Parathyroid adenoma (tissue), 2 donors: Measurements from ENCODE around the gene MYBPC2.

Source experiments
- H2AFZ ChIP-seq: fragments of 300-600 bp; sonication (generic); one replicate; pipeline ENCODE4 v1.7.0; 2017; ENCODE audit warnings: antibody characterized with exemption, mild to moderate bottlenecking
- H3K27ac ChIP-seq: fragments of 300-600 bp; sonication (generic); one replicate; pipeline ENCODE4 v1.7.0; 2017
- H3K27me3 ChIP-seq: fragments of 300-600 bp; sonication (generic); one replicate; pipeline ENCODE4 v1.7.0; 2017; ENCODE audit warnings: low read length; ENCODE audit not compliant: control insufficient read depth, insufficient read depth
- H3K36me3 ChIP-seq: fragments of 300-600 bp; sonication (generic); one replicate; pipeline ENCODE4 v1.7.0; 2017; ENCODE audit warnings: low read length; ENCODE audit not compliant: control insufficient read depth, insufficient read depth
- H3K4me1 ChIP-seq: fragments of 300-600 bp; sonication (generic); one replicate; pipeline ENCODE4 v1.7.0; 2017; ENCODE audit warnings: control low read depth
- H3K4me2 ChIP-seq: fragments of 300-600 bp; sonication (generic); one replicate; pipeline ENCODE4 v1.7.0; 2017; ENCODE audit warnings: low read length
- H3K4me3 ChIP-seq: fragments of 300-600 bp; sonication (generic); one replicate; pipeline ENCODE4 v1.7.0; 2017; ENCODE audit warnings: low read depth, low read length
- H3K79me2 ChIP-seq: fragments of 300-600 bp; sonication (generic); one replicate; pipeline ENCODE4 v1.7.0; 2017; ENCODE audit warnings: control low read depth
- H3K9ac ChIP-seq: fragments of 300-600 bp; sonication (generic); one replicate; pipeline ENCODE4 v1.7.0; 2017; ENCODE audit warnings: mild to moderate bottlenecking
- H3K9me3 ChIP-seq: fragments of 300-600 bp; sonication (generic); one replicate; pipeline ENCODE4 v1.7.0; 2017; ENCODE audit warnings: low read length; ENCODE audit not compliant: control insufficient read depth
- CTCF ChIP-seq: fragments of 300-600 bp; sonication (generic); IDR thresholded peaks from one replicate; pipeline ENCODE4 v1.7.0; 2017; ENCODE audit warnings: antibody characterized with exemption, mild to moderate bottlenecking
- donor health status: primary hyperparathyroidism.

Gene MYBPC2

GRCh38 chr19:50486823-50487515 is 54.3 kb downstream of the MYBPC2 start:
- Histone ChIP-seq H3K4me2 (no peak overlapping the region), H3K9ac (no peak overlapping the region), H3K27me3 (peaks cover 6% of the 10 kb centered on the region), H2AFZ (no peak overlapping the region), H3K27ac (no peak overlapping the region), H3K4me3 (no peak overlapping the region), H3K9me3 (peaks cover 5% of the 10 kb centered on the region), H3K79me2 (peaks cover 5% of the 10 kb centered on the region), H3K4me1 (peaks cover 3% of the 10 kb centered on the region), H3K36me3 (no peaks in the 10 kb centered on the region)
- peak; percentile 12 for TF ChIP-seq CTCF

- Histone ChIP-seq H3K36me3 (no peaks in the 10 kb centered on the region), H3K27me3 (peaks cover 6% of the 10 kb centered on the region), H3K9ac (no peak overlapping the region), H3K4me3 (no peak overlapping the region), H2AFZ (no peak overlapping the region), H3K9me3 (peaks cover 5% of the 10 kb centered on the region), H3K4me2 (no peak overlapping the region), H3K27ac (no peak overlapping the region), H3K4me1 (peaks cover 3% of the 10 kb centered on the region), H3K79me2 (peaks cover 5% of the 10 kb centered on the region)
- TF ChIP-seq CTCF: no peak
Measured at GRCh38 chr19:50488389-50489194, 55.9 kb downstream of the MYBPC2 start.

- H3K4me2 ChIP-seq: no peak overlapping the region
- no peak for TF ChIP-seq CTCF
- H3K9me3 ChIP-seq: peaks cover 5% of the 10 kb centered on the region
- H3K4me1 ChIP-seq: peaks cover 3% of the 10 kb centered on the region
- no peak overlapping the region for H2AFZ ChIP-seq
- no peaks in the 10 kb centered on the region for H3K36me3 ChIP-seq
- H3K79me2 ChIP-seq: peaks cover 5% of the 10 kb centered on the region
- H3K4me3 ChIP-seq: no peak overlapping the region
- no peak overlapping the region for H3K27ac ChIP-seq
- H3K9ac ChIP-seq: no peak overlapping the region
- peaks cover 6% of the 10 kb centered on the region for H3K27me3 ChIP-seq
Measured at GRCh38 chr19:50489461-50490011, 56.8 kb downstream of the MYBPC2 start.

- no peak overlapping the region for H3K4me3 ChIP-seq
- H3K9ac ChIP-seq: no peak overlapping the region
- H3K4me1 ChIP-seq: peaks cover 3% of the 10 kb centered on the region
Measured at GRCh38 chr19:50490411-50490811, 57.7 kb downstream of the MYBPC2 start.

More at GRCh38 chr19:50490411-50490811, 57.7 kb downstream of the MYBPC2 start:
- H3K27ac ChIP-seq: no peak overlapping the region
- H3K79me2 ChIP-seq: peaks cover 5% of the 10 kb centered on the region
- H3K4me2 ChIP-seq: no peak overlapping the region
- peaks cover 5% of the 10 kb centered on the region for H3K9me3 ChIP-seq
- no peak overlapping the region for H2AFZ ChIP-seq
- peaks cover 6% of the 10 kb centered on the region for H3K27me3 ChIP-seq
- no peaks in the 10 kb centered on the region for H3K36me3 ChIP-seq
- no peak for TF ChIP-seq CTCF
